Activated naive CD4-positive, alpha-beta T cell treated with anti-CD3 and anti-CD28 coated beads, Interleukin-2, amount 50 U/mL, for 24 hours (primary cell): ENCODE measurements around the gene GALNT11.
"Not testable (repeated sequence)": the region's sequence is repeated elsewhere in the genome, so short reads cannot be mapped to it uniquely, and the experiment has no call there.

ENCODE experiments used
- H3K27ac Mint-ChIP-seq: one replicate; pipeline ENCODE4 v1.8.0; 2021; ENCODE audit warnings: mild to moderate bottlenecking, mixed read lengths
- H3K27me3 Mint-ChIP-seq: one replicate; pipeline ENCODE4 v1.8.0; 2021; ENCODE audit warnings: mixed read lengths
- H3K36me3 Mint-ChIP-seq: one replicate; pipeline ENCODE4 v1.8.0; 2021; ENCODE audit warnings: mixed read lengths
- H3K4me1 Mint-ChIP-seq: one replicate; pipeline ENCODE4 v1.8.0; 2021; ENCODE audit warnings: mixed read lengths
- H3K4me3 Mint-ChIP-seq: one replicate; pipeline ENCODE4 v1.8.0; 2021; ENCODE audit warnings: mild to moderate bottlenecking, mixed read lengths
- H3K9me3 Mint-ChIP-seq: one replicate; pipeline ENCODE4 v1.8.0; 2021; ENCODE audit warnings: mixed read lengths

Gene GALNT11

DNA sequence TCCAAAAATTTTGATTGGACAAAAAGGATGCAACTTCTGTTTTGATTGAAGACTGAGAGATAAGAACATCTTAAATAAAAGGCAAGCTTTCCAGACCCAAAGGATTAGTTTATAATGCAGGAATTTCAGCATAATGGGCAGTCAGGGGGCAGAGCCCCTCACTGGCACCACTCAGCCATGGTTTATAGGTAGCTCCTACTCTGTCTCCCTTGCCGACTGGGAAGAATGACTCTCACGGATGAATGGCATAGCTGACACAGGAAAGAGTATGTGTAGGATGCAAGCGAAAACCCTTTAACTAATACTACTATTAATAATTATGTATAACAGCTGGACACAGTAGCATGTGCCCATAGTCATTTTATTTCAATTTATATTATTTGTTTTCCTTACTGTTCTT lies 53.3 kb downstream of the GALNT11 start:
- H3K27me3 Mint-ChIP-seq, result no peaks in the 10 kb centered on the region
- no peaks in the 10 kb centered on the region for H3K9me3 Mint-ChIP-seq
- H3K36me3 Mint-ChIP-seq, result peaks cover 13% of the 10 kb centered on the region
- H3K4me1 Mint-ChIP-seq, result peaks cover 60% of the 10 kb centered on the region
- no peak overlapping the region for H3K27ac Mint-ChIP-seq
- no peak overlapping the region for H3K4me3 Mint-ChIP-seq

DNA sequence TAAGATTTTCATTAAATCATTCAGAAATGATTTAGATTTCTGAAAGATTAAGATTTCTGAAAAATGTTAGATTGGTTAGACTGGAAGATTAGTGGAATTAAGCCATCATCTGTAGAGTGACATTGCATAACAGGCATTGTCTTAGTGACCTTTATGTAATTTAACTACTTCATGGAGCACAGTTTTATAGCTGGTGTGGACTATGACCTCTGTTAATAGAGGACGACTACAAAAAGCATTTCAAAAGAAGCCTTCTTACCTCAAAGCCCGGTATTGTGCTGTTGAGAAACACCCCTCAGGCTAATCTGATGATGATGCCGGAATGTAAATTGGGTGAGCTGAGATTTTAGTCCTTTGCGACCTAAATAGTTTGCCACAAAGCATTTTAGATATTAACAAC lies 55.6 kb downstream of the GALNT11 start:
- Mint-ChIP-seq H3K4me1 (peaks cover 50% of the 10 kb centered on the region), H3K9me3 (no peaks in the 10 kb centered on the region), H3K27me3 (no peaks in the 10 kb centered on the region)

DNA sequence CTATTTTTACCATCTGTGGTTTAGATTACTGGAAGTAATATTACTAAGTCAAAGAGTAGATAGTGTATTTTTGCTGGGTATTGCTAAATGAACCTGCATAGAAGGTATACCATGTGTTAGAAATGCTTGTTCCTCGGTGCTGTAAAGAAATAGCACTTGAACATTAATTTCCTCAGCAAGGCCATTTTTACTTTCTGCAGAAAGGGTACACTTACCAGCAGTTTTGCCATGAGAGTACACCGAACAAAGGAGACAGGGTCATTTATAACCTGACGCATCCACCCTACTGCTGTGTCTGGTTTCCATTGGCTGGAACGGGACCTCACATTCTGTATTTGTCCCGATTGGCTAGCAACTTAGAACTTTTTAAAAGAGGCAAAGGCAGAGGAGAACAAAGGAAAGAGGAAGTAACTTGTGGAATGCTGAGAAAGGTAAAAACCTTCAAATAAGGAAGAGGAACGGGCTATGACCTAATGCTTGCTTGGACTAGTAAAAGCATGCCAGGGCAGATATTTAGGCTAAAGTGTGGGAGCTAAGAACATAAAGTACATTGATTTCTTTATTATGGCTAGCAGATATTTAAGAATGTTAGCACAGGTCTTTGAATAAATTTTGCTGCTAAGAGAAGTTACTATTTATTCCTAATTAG lies 56.7 kb downstream of the GALNT11 start:
- not testable (repeated sequence) for H3K27ac Mint-ChIP-seq, H3K27me3 Mint-ChIP-seq, H3K4me3 Mint-ChIP-seq, H3K9me3 Mint-ChIP-seq
- peaks cover 19% of the 10 kb centered on the region for H3K36me3 Mint-ChIP-seq
- peaks cover 39% of the 10 kb centered on the region for H3K4me1 Mint-ChIP-seq

More for the DNA sequence above, 55.6 kb downstream of the GALNT11 start:
- peaks cover 16% of the 10 kb centered on the region for H3K36me3 Mint-ChIP-seq
- no peak overlapping the region for H3K27ac Mint-ChIP-seq
- no peak overlapping the region for H3K4me3 Mint-ChIP-seq

DNA sequence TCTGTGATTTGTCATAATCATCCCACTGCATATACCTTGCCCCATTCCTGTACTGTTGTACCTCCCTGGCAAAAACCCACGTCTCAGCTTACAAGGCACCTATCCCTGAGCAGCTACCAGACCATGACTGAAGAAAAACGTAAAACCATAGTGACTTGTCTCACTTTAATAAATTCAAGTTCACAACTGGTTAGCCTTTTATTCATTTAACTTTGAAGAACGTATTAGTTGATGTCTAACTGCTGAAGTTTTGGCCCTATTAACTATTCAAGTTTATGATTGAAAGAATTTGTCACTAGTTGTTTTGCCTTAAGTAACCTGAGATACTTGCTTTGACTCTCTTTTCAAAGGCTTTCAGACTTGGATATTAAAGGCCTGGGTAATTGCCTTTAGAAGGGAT lies 59.7 kb downstream of the GALNT11 start:
- Mint-ChIP-seq H3K9me3 (no peaks in the 10 kb centered on the region), H3K4me1 (peaks cover 13% of the 10 kb centered on the region), H3K27ac (no peak overlapping the region), H3K4me3 (no peak overlapping the region), H3K36me3 (peaks cover 28% of the 10 kb centered on the region), H3K27me3 (no peaks in the 10 kb centered on the region)

DNA sequence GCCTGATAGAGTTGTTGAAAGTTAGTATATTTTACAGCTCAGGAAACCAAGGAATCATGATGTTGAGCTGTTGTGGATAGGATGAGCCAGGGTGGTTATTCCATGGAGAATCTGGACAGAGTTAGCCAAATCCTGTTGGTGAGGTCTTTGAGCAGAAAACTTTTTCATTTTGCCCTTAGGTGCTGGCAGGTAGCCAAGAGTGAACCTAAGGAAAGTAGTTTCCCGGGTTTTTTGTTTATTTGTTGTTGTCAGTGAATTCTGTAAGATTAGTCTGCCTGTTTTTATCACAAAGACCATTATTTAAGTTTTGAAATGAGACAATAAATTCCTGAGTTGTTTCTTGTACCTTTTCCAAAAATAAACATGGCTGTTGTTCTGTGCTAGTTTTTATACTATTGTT lies 61.0 kb downstream of the GALNT11 start:
- no peak overlapping the region for H3K4me3 Mint-ChIP-seq
- H3K9me3 Mint-ChIP-seq, result no peaks in the 10 kb centered on the region
- H3K27me3 Mint-ChIP-seq, result no peaks in the 10 kb centered on the region
- peaks cover 30% of the 10 kb centered on the region for H3K36me3 Mint-ChIP-seq
- H3K4me1 Mint-ChIP-seq, result peaks cover 10% of the 10 kb centered on the region
- H3K27ac Mint-ChIP-seq, result no peak overlapping the region

DNA sequence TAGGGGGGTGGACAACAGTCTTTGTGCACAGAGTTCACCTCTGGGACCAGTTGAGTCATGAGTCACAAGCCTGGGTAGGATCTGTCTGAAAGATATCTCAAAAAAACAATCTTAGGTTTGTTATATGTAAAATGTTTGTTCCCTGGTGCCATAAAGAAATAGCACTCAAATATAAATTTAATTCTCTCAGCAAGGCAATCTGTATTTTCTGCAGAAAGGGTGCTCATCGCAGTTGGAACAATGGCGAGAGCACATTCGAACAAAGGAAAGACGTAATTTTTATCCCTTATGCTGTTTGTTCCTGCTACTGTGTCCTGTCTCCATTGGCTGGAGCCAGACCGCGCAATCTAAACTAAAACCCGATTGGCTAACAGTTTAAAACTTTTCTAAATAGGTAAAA lies 63.7 kb downstream of the GALNT11 start:
- H3K4me1 Mint-ChIP-seq, result peaks cover 9% of the 10 kb centered on the region
- H3K27me3 Mint-ChIP-seq, result no peaks in the 10 kb centered on the region
- H3K4me3 Mint-ChIP-seq, result no peak overlapping the region
- H3K36me3 Mint-ChIP-seq, result peaks cover 17% of the 10 kb centered on the region
- no peaks in the 10 kb centered on the region for H3K9me3 Mint-ChIP-seq
- H3K27ac Mint-ChIP-seq, result no peak overlapping the region

DNA sequence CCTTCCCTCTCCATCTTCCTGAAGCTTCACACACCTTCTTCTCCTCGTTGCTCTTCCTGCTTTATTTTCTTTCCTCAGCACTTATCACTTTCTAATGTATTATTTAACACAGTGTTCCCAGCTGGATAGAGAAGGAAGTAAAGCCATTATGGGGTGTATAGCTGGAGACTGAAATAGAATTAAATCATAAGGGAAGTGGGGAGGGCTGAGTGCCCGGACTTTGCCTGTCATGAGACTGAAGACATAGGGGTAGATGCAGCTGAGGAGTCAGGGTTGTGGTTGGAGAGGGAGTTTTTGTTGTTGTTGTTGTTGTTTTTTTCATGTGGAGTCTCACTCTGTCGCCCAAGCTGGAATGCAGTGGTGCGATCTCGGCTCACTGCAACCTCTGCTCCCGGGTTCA lies 65.3 kb downstream of the GALNT11 start:
- Mint-ChIP-seq H3K9me3 (no peaks in the 10 kb centered on the region), H3K4me3 (no peak overlapping the region), H3K4me1 (peaks cover 9% of the 10 kb centered on the region), H3K27ac (peak overlapping the region; percentile 51), H3K27me3 (no peaks in the 10 kb centered on the region), H3K36me3 (peaks cover 16% of the 10 kb centered on the region)

DNA sequence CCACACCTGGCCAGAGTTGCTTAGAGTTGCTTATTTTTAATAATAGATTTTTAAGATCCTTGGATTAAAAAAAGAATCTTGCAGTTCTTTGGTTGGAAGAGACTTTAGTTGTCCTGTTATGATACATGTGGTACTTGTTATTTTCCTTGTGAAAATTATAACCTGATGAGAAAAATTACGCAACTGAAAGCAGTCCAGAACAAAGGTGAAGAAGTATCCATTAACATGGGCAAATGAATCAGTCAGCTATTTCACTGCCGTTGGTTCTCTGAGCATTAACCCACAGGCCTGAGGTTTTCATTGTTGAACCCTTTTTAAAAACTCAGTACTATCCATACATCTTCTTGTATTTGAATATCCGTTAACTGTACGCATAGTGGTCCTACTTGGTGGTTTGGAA lies 68.2 kb downstream of the GALNT11 start:
- Mint-ChIP-seq H3K4me1 (peaks cover 9% of the 10 kb centered on the region), H3K27ac (no peak overlapping the region), H3K4me3 (no peak overlapping the region), H3K36me3 (peaks cover 7% of the 10 kb centered on the region), H3K9me3 (no peaks in the 10 kb centered on the region), H3K27me3 (no peaks in the 10 kb centered on the region)

DNA sequence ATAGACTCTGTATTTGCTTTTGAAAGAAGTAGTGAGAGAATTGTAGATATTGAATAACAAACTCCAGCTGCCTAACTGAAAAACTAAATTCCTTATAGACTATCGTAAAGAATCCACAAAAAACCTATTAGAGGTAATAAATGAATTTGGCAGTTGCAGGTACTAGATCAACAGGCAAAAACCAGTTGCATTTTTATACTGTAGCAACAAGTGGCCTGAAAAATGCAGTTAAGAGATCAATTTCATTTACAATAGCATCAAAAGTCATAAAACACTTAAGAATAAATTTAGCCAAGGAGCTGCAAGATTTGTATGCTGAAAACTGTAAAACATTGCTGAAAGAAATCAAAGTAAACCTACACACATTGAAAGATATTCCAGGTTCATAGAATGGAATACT lies 70.3 kb downstream of the GALNT11 start:
- no peak overlapping the region for H3K4me3 Mint-ChIP-seq
- no peaks in the 10 kb centered on the region for H3K27me3 Mint-ChIP-seq
- H3K27ac Mint-ChIP-seq, result no peak overlapping the region
- H3K9me3 Mint-ChIP-seq, result no peaks in the 10 kb centered on the region
- H3K4me1 Mint-ChIP-seq, result peaks cover 9% of the 10 kb centered on the region
- peaks cover under 1% of the 10 kb centered on the region for H3K36me3 Mint-ChIP-seq

DNA sequence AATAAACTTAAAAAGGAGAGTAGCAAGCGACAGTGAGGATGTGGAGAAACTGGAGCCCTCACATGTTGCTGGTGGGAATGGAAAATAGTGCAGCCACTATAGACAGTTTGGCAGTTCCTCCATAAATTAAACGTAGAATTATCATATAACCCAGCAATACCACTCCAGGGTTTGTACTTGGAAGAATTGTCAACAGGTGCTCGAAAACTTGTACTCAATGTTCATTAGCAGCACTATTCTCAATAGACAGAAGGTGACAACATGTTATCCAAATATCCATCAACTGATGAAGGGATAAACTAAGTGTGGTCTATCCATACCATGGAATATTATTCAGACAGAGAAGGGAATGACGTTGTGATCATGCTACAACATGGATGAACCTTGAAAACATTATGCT lies 71.9 kb downstream of the GALNT11 start:
- Mint-ChIP-seq H3K27ac (no peak overlapping the region), H3K4me3 (no peak overlapping the region), H3K9me3 (no peaks in the 10 kb centered on the region), H3K36me3 (peaks cover 3% of the 10 kb centered on the region), H3K4me1 (peaks cover 2% of the 10 kb centered on the region), H3K27me3 (no peaks in the 10 kb centered on the region)

DNA sequence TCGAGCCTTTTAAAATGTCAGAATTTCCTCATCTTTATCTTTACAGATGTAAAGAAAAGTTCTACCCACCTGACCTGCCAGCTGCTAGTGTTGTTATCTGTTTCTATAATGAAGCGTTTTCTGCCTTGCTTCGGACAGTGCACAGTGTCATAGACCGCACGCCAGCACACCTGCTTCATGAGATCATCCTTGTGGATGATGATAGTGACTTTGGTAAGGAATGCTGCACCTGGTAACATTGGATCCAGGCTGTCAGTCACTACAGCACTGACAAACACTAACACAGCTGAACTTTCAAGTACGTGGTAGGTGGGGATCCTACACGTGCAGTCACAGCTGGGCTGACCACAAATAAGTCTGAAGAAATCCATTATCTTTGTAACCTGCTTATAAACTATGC lies 77.6 kb downstream of the GALNT11 start:
- no peak overlapping the region for H3K27ac Mint-ChIP-seq
- H3K27me3 Mint-ChIP-seq, result no peaks in the 10 kb centered on the region
- no peaks in the 10 kb centered on the region for H3K9me3 Mint-ChIP-seq
- H3K4me1 Mint-ChIP-seq, result no peaks in the 10 kb centered on the region
- no peak overlapping the region for H3K4me3 Mint-ChIP-seq
- peaks cover 12% of the 10 kb centered on the region for H3K36me3 Mint-ChIP-seq

DNA sequence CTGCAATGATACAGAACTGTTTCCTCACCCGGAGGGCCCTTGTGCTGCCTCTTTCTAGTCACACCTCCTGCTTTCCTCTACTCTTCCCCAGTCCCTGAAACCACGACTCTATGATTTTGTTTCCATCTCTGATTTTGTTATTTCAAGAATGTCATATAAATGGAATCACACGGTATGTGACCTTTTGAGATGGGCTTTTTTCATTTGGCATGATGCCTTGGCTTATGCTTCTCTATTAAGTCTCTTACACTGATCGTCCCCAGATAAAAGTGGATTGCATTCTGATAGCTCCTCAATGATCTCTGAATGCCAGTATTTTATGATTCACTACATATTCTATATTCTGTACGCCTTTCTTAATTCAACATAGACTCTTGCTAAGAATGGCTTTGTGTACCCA lies 78.2 kb downstream of the GALNT11 start:
- peaks cover 12% of the 10 kb centered on the region for H3K36me3 Mint-ChIP-seq
- H3K27ac Mint-ChIP-seq, result no peak overlapping the region
- H3K27me3 Mint-ChIP-seq, result no peaks in the 10 kb centered on the region
- H3K4me3 Mint-ChIP-seq, result no peak overlapping the region
- H3K9me3 Mint-ChIP-seq, result no peaks in the 10 kb centered on the region
- no peaks in the 10 kb centered on the region for H3K4me1 Mint-ChIP-seq

DNA sequence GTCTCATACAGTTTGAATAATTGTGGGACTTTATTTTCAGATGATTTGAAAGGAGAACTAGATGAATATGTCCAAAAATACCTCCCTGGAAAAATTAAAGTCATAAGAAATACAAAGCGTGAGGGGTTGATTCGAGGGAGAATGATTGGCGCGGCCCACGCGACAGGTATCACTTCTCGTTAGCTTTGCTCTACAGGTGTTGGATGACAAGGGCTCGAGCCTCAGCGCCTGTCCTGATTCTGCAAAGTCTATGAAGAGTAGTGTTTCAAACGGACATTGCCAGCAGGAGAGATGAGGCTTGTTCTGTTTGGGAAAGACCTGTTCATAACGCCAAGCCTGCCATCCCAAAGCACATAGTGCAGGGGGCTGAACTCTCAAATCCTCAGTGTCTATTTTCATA lies 79.7 kb downstream of the GALNT11 start:
- Mint-ChIP-seq H3K4me3 (no peak overlapping the region), H3K9me3 (no peaks in the 10 kb centered on the region), H3K27me3 (no peaks in the 10 kb centered on the region), H3K36me3 (peaks cover 17% of the 10 kb centered on the region), H3K27ac (no peak overlapping the region), H3K4me1 (peaks cover 9% of the 10 kb centered on the region)

DNA sequence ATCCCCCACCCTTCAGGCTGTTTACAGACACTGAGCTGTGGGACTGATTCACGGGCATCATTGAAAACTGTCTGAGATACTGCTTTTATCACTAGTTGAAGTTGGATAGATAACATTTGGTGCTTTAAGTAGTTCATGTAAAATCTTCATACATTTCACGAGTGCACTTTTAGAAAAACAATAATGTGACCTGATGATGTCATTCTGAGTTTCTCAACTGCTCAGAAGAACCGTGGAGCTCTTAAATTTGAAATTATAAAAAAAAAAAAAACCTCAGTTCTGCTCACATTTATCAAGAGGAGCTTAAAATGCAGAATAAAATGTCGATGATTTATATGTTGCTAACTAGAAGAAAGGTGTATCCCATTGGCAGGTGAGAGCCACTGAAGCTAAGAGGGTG lies 81.5 kb downstream of the GALNT11 start:
- Mint-ChIP-seq H3K9me3 (no peaks in the 10 kb centered on the region), H3K27me3 (no peaks in the 10 kb centered on the region), H3K27ac (peak overlapping the region; percentile 53), H3K4me3 (no peak overlapping the region), H3K36me3 (peaks cover 19% of the 10 kb centered on the region), H3K4me1 (peaks cover 9% of the 10 kb centered on the region)

DNA sequence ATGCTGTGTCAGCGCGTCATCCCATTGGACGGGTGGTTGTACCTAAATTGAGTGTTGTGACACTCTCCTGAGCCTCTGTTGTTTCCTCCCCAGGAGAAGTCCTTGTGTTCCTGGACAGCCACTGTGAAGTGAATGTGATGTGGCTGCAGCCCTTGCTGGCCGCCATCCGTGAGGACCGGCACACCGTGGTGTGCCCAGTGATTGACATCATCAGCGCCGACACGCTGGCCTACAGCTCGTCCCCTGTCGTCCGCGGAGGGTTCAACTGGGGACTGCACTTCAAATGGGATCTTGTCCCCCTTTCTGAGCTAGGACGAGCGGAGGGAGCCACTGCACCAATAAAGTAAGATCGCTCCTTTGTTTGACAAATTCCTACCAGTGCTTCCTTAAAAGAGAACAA lies 82.5 kb downstream of the GALNT11 start:
- no peaks in the 10 kb centered on the region for H3K9me3 Mint-ChIP-seq
- H3K27ac Mint-ChIP-seq, result no peak overlapping the region
- H3K36me3 Mint-ChIP-seq, result peaks cover 19% of the 10 kb centered on the region
- peaks cover 9% of the 10 kb centered on the region for H3K4me1 Mint-ChIP-seq
- no peak overlapping the region for H3K4me3 Mint-ChIP-seq
- no peaks in the 10 kb centered on the region for H3K27me3 Mint-ChIP-seq

DNA sequence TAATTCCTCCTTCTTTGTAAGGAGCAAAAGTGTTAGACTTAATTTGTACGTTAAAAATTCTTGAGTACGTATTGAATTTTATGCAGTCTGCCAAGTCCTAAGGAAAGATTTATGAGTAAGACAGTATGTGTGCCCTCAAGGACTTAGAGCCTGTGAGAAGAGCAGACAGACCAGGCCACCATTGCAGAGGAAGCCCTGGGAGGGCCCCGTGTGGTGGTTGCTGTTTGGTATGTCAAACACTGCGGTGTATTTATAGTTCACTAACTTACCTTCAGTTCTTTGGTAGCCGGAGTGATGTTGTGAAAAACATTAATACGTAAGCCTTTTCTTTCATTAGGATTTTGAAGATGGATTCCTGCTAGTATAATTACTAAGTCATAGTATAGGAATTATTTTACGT lies 82.9 kb downstream of the GALNT11 start:
- H3K27ac Mint-ChIP-seq, result no peak overlapping the region
- peaks cover 9% of the 10 kb centered on the region for H3K4me1 Mint-ChIP-seq
- no peaks in the 10 kb centered on the region for H3K27me3 Mint-ChIP-seq
- H3K36me3 Mint-ChIP-seq, result peaks cover 22% of the 10 kb centered on the region
- no peaks in the 10 kb centered on the region for H3K9me3 Mint-ChIP-seq
- no peak overlapping the region for H3K4me3 Mint-ChIP-seq

DNA sequence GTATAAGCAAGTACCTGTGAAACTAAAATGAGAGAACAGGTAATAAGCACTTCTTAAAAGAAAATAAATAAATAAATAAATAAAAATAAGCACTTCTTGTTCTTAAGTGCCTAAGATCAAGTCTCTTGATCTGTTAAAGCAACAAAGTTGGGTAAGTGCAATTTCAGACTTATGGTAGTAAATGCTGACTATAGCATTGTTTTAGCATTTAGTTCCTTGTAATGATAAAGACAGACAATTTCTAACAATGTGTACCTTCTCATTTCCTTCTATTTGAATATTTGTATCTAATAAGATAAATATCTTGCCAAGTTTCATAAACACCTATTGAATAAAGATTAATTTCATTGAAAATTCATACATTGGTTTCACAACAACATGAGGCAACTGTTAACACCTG lies 87.4 kb downstream of the GALNT11 start:
- Mint-ChIP-seq H3K4me1 (peaks cover 9% of the 10 kb centered on the region), H3K27me3 (no peaks in the 10 kb centered on the region), H3K27ac (no peak overlapping the region), H3K9me3 (no peaks in the 10 kb centered on the region), H3K36me3 (peaks cover 20% of the 10 kb centered on the region), H3K4me3 (no peak overlapping the region)
